Cardiac fibroblast (primary cell): ENCODE results near the gene UMOD.

Source experiments
- DNase-seq, 2 donors: peaks; one replicate each; pipeline versions ENCODE4 v3.0.0 to v3.0.0-alpha.2; 2010; ENCODE audit warnings: low read depth in 2 of 2
- H3K4me3 ChIP-seq, 2 donors: replicated peaks in 1 of 2; 1 replicate in 1 of 2; 2 replicates in 1 of 2; pipeline ENCODE4 v1.5.1; 2011; ENCODE audit warnings: low read depth in 2 of 2, low read length in 2 of 2, mild to moderate bottlenecking in 2 of 2, moderate library complexity in 1 of 2
- TF ChIP-seq, protein P1 (sequence below): IDR thresholded peaks from one replicate; pipeline ENCODE4 v1.5.1; 2011; ENCODE audit warnings: low read depth, mild to moderate bottlenecking, low read length, inconsistent platforms

UMOD gene

DNA sequence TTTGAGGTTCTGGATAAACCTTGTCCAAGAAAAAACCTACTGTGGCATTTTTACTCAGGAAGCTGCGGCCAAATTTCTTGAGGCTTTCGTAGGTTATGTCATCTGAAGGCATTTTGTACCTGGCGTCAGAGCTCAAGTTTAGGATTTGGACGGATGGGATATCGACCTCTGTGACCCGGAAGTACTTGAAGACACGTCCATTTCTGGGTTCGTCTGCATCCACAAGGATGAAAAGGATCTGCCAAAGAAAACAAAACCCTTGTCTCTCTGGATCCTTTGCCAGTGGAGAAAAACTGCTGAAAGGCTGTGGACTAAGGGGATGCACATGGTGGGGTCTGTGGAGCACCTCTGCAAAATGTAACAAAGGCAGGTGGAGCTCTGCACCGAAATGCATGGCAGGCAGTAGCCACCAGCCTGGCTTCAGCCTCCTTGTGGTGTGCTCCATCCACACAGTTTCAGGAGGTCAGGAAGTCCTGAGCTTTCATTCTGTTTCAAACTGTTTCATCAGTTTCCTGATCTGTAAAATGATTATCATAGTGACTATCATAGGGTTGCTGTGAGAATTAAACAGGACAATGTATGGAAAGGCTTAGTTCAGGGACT is 17.0 kb upstream of the UMOD start:
- TF ChIP-seq, protein P1, sequence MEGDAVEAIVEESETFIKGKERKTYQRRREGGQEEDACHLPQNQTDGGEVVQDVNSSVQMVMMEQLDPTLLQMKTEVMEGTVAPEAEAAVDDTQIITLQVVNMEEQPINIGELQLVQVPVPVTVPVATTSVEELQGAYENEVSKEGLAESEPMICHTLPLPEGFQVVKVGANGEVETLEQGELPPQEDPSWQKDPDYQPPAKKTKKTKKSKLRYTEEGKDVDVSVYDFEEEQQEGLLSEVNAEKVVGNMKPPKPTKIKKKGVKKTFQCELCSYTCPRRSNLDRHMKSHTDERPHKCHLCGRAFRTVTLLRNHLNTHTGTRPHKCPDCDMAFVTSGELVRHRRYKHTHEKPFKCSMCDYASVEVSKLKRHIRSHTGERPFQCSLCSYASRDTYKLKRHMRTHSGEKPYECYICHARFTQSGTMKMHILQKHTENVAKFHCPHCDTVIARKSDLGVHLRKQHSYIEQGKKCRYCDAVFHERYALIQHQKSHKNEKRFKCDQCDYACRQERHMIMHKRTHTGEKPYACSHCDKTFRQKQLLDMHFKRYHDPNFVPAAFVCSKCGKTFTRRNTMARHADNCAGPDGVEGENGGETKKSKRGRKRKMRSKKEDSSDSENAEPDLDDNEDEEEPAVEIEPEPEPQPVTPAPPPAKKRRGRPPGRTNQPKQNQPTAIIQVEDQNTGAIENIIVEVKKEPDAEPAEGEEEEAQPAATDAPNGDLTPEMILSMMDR: no peak
- DNase-seq: no peak
- no peak overlapping the region for H3K4me3 ChIP-seq

DNA sequence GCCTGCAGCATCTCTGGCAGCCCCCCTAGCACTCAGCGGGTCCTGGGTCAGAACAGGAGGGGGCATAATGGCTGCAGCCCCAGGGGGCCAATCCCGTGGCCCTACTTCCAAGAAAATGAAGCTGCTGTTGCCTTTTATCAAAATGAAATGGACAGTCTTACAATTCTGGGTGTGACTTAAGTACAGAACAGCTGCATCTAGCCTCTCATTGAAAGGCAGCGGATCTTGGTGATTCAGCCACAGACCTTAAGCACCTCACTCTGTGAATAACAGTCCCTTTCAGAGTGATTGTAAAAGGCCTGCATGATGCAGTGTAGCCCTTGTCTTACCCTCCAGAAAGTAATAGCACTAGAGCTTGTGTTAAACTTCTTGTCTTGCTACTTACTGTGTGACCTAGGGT is 11.5 kb upstream of the UMOD start:
- H3K4me3 ChIP-seq: no peak overlapping the region
- DNase-seq: no peak
- TF ChIP-seq, protein P1: no peak

DNA sequence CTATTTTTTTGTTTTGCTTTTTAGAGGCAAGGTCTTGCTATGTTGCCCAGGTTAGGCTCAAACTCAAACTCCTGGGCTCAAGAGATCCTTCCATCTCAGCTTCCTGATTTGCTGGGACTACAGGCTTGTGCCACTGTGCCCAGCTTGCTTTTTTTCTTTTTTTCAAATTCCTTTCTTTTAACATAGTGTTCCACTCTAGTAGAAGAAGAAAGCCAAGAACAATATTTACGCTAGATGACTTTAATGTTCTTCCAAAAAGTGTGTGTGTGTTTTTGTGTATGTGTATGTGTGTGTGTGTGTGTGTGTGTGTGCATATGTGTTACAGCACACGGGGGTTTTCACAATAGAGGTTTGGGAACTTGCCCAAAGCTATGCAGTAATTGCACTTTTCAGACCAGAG is 10.7 kb upstream of the UMOD start:
- DNase-seq: no peak
- TF ChIP-seq, protein P1: no peak

DNA sequence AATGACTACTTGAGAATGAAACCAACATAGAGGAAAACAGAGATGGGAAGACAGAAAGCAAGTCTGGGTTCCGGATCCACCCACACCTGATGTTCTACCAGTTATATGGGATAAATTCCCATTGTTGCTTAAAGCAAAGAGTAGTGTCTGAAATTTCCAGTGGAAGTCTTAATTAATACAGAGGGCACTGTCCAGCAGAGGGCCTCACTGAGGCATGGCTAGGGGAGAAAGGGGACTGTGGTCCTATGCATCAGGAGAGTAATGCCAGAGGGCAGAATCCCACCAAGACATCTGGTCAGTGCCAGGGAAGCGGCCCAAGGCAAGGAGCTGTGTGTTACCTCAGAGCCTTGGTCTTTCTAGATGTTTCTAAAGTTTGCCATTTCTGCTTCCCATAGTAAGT is 7.5 kb upstream of the UMOD start:
- TF ChIP-seq, protein P1: no peak
- no peak overlapping the region for H3K4me3 ChIP-seq
- DNase-seq: no peak

More for the DNA sequence above, 10.7 kb upstream of the UMOD start:
- no peak overlapping the region for H3K4me3 ChIP-seq

DNA sequence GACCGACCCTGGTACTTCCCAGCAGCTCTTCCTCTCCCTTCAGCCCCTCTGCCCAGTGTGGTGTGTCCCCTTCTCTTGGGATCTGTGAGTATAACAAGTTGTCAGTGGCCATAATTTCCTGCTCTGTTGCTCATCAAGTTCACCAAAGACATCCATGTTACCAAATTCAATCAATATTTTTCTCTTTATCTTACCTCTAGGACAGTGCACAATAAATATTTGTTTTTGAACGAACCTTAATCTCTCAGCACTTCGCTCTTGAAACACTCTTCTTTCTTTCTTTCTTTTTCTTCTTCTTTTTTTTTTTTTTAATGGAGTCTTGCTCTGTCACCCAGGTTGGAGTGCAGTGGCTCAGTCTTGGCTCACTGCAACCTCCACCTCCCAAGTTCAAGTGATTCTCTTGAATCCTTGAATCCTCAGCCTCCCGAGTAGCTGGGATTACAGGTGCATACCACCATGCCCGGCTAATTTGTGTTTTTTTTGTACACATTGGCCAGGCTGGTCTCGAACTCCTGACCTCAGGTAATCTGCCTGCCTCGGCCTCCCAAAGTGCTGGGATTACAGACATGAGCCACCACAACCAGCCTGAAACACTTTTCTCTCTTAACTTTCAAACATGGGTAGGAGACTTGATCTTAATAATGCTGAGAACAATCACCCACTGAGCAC is 2.7 kb upstream of the UMOD start:
- DNase-seq: no peak
- no peak overlapping the region for H3K4me3 ChIP-seq
- TF ChIP-seq, protein P1: no peak

DNA sequence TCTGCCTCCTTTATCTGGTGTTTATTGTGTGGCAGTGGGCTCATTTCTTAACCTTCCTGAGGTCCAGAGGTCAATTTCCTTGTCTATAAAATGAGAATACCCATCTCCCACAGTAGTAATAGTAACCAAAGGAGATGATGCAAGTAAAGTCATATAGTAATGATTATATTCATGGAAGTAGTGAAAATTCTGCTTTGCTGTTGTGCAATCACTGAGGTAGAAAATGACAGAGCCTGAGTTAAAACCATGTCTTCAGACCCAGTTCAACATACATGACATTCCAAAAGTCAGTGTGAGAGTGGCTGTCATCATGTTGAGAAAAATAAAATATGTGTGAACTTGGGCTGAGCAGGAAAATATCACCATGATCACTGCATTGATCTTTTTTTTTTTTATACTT is 864 bp upstream of the UMOD start:
- TF ChIP-seq, protein P1: no peak
- no peak overlapping the region for H3K4me3 ChIP-seq
- DNase-seq: no peak
